Testis (tissue), 2 donors: ENCODE measurements around the gene RFLNA.

ENCODE experiments used
- POLR2A ChIP-seq: fragments of 450-650 bp; IDR thresholded peaks from one replicate; pipeline ENCODE4 v1.6.1; 2017; ENCODE audit warnings: antibody characterized with exemption, mild to moderate bottlenecking, moderate library complexity
- TF ChIP-seq, protein P1 (sequence below), 3 experiments: fragments of 450-650 bp in 2 of 3; fragments of 200-600 bp in 1 of 3; sonication (generic) in 1 of 3; IDR thresholded peaks; one replicate each; pipeline ENCODE4 v1.5.1; 2016 to 2019; ENCODE audit warnings: antibody characterized with exemption in 3 of 3, mild to moderate bottlenecking in 2 of 3, moderate library complexity in 1 of 3

DNA sequence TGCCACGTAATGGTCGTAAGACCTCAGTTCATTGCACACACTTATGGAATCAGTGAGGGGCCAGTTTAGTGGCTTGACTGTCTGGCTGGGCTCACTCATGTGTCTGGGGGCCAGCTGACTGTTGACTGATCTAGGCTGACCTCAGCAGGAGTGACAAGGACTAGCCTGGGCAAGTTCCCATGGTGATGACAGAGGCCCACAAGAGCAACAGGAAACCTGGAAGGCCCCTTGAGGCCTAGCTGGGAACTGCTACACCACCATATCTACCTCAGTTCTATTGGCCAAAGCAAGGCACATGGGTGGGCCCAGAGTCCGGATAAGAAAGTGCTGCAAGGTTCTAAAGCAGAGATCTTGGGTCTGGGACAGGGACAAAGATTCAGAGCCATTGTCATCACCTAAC is 21.3 kb upstream of the RFLNA start:
- TF ChIP-seq, protein P1, sequence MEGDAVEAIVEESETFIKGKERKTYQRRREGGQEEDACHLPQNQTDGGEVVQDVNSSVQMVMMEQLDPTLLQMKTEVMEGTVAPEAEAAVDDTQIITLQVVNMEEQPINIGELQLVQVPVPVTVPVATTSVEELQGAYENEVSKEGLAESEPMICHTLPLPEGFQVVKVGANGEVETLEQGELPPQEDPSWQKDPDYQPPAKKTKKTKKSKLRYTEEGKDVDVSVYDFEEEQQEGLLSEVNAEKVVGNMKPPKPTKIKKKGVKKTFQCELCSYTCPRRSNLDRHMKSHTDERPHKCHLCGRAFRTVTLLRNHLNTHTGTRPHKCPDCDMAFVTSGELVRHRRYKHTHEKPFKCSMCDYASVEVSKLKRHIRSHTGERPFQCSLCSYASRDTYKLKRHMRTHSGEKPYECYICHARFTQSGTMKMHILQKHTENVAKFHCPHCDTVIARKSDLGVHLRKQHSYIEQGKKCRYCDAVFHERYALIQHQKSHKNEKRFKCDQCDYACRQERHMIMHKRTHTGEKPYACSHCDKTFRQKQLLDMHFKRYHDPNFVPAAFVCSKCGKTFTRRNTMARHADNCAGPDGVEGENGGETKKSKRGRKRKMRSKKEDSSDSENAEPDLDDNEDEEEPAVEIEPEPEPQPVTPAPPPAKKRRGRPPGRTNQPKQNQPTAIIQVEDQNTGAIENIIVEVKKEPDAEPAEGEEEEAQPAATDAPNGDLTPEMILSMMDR (IDR thresholded peaks at IDR 0.05) = no peak
- TF ChIP-seq POLR2A = no peak
